Right ventricle myocardium inferior (tissue), 1 donor: ENCODE results near the gene HSF5. TPM values are rescaled to one million over a fixed set of nuclear protein-coding genes. Genes with fewer than 3 reads are reported as not detected.
"Not testable (repeated sequence)": the region's sequence is repeated elsewhere in the genome, so short reads cannot be mapped to it uniquely, and the experiment has no call there.

Experiments
- ATAC-seq: fragments of 200-7000 bp; cut with Tn5 transposase; one replicate; pipeline ENCODE4 v1.9.1; 2020; ENCODE audit warnings: mild to moderate bottlenecking, moderate library complexity
- DNase-seq: peaks from one replicate; pipeline ENCODE4 v3.0.0; 2021; ENCODE audit errors: missing footprints
- intact Hi-C: fragments of 100-400 bp; cut with DNase I; formaldehyde crosslinking; loops from one replicate; pipeline ENCODE4 v1.11.0; 2022
- total RNA-seq: library from RNA; stranded (reverse); fragmentation: NEBNext Ultra II Directional; extraction: Animal tissue kit (Norgen Biotek cat#: 25700); gene quantifications from one replicate; pipeline ENCODE4 v1.2.1, GENCODE V29; 2021
- donor health status: DM: no; HTN: yes; CAD: no; lungs with severe emphysema.

The HSF5 gene
- total RNA-seq, 1 donor from 2014 or later: not detected

- ATAC-seq: no peak
- intact Hi-C loops: no loop called here
Observed at GRCh38 chr17:58520843-58521430, 32.7 kb upstream of the HSF5 start.

DNA sequence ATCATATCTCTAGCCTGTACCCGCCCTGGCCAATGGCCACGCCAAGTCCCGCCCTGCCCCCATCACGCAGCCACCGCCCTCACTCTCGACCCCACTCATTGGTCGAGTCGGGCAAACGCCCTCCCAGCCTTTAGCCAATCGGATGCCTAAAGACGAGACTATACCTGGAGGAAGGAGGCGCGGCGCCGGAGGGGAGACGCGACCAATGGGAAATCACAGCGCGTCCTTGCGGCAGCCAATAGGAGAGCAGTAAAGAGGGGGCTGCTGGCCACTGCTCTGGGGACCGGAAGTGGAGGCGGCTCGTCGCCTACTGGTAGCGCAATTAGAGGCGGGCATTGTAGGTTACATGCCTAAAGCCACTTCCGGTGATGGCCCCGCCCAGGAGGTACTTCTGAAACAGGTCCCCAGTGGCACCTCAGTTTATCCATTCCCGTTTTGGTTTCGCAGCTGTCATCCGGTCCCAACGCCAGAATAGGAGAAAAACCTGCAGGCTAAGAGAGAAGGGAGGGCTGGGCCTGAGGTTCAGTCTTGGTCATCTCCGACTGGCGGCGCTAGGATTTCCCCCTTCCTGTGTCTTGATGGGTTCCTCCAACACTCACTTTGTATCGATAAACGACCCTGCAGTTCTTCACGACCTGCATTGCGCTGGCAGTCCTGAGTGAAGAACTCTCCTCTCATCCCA is 29.9 kb upstream of the HSF5 start:
- intact Hi-C loops: loop anchor here (1.0 to 10.0 kb wide), 7 partner anchors 59 to 639 kb away; partner anchors contain the start of genes PRR11, RAD51C, SKA2 and TEX14
- peak; percentile 100 for DNase-seq
- ATAC-seq: peak; percentile 92

More at GRCh38 chr17:58520843-58521430, 32.7 kb upstream of the HSF5 start:
- DNase-seq: no peak

DNA sequence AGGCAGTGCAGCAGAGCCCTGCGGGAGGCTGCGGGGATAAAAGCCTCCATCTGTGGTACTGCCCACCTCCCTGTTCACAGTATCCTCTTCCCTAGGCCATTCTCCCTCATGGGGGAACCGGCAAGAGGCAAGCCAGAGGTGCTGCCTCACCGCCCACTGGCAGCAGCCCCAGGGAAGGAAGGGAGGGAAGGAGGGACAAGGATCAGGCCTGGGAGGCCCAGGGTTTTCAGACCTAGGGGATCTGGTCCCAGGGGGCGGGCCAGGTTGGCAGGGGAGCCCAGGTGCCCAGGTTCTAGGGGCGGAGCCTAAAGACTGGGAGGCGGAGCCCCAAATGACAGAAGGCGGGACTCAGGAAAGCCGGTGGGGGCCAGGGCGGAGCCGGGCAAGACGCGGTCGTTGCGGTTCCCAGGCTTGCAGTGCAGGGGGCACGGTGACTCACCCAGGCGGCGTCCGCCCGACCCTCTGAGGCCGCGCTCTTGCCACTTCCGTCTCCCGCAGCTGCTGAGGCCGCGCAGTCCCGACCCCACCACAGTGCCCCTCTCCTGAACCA is 29.2 kb upstream of the HSF5 start:
- ATAC-seq: no peak
- DNase-seq: no peak
- intact Hi-C loops: loop anchor here (5.0 to 10.0 kb wide), 3 partner anchors 60 to 640 kb away; partner anchors contain the start of genes PRR11, SKA2 and TRIM37

DNA sequence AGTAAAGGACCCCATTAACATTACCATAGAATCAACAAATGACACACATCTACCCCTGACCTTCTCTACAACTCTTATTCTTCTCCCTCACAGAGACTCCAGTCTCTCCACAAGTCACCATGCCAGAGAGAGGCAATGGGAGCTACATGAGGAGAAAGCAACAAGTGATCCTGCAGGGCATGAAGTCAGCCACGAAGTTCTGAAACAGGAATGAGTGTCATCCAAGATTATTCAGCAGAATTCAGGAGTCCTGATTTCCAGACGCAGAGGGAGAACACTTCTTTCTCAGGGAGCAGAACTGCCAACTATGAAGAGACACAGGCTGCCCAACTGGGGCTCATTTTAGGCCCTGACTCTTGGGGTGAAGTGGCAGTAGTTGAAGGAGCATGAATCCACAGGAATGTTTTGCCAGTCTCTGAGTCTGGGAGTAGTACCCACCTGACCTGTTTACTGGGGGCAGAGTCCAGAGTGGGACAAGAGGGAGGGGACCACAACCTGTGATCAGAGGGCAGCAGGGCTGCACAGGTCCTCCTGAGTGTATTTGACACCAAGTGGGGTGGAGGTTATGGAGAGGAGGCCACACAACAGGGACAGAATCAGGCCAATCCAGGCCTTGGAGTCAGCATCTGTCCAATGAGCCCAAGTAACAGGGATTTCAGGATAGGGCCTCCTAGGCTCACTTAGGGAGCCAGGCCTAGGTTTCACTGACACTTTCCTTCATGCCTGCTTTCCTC is 28.6 kb upstream of the HSF5 start:
- ATAC-seq: no peak
- intact Hi-C loops: loop anchor here (5.0 to 10.0 kb wide), 3 partner anchors 60 to 640 kb away; partner anchors contain the start of genes PRR11, SKA2 and TRIM37
- no peak for DNase-seq

GRCh38 chr17:58515286-58515685 is 27.1 kb upstream of the HSF5 start:
- intact Hi-C loops: loop anchor here (5.0 to 10.0 kb wide), 3 partner anchors 62 to 642 kb away; partner anchors contain the start of genes PRR11, SKA2 and TRIM37

GRCh38 chr17:58514770-58515157 is 26.6 kb upstream of the HSF5 start:
- DNase-seq (no peak), ATAC-seq (no peak)
- intact Hi-C loops: loop anchor here (5.0 to 10.0 kb wide), 3 partner anchors 63 to 643 kb away; partner anchors contain the start of genes PRR11, SKA2 and TRIM37

More at GRCh38 chr17:58515286-58515685, 27.1 kb upstream of the HSF5 start:
- DNase-seq (no peak), ATAC-seq (no peak)

DNA sequence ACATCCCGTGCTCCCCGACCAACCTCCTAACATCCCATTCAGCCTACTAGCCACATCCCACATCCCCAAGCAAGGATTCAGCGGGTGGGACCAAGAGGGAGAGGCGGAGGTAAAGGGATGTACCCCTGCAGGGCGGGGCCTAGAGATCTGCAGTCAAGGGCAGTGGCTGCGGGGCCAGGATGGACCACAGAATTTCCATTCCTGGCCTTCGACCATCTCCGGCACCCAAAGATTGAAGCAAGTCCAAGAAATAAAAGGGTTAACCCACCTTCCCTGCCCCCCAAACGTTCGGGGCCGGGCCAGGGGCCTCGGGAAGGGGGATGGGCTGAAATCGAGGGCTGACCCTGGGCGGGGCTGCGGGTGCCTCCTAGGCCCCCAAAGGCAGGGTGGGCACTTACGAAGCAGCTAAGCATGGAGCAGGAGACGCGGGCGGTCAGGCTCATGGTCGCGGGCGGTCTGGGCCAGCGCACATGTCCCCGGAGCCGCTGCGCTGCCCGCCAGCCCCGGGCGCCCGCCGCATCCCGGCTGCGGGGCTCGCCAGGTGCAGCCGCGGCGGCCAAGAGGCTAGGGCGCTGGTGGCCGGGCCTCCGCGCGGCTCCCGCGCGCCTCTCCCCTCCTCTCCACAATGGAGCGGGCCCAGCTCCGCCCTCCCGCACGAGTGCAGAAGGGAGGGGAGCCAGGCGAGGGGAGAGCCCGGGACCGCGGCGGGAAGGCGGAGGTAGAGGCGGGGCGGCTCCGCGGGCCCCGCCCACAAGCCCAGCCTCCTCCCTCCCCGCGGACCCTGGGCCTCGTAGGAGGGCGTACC is 26.0 kb upstream of the HSF5 start, which contains the start of gene MTMR4:
Gene MTMR4, minus strand, starts transcription at position 674 of the 805 bp plus-strand sequence. Its CDS starts 231 bp downstream, at position 443.
- DNase-seq (peak; percentile 91), ATAC-seq (peak; percentile 56)
- intact Hi-C loops: loop anchor here (10.0 kb wide), 1 partner anchor 591 kb away; the partner anchor contains the start of gene TRIM37

GRCh38 chr17:58513267-58513964 is 25.2 kb upstream of the HSF5 start:
- intact Hi-C loops: loop anchor here (10.0 kb wide), 1 partner anchor 591 kb away; the partner anchor contains the start of gene TRIM37
- ATAC-seq (no peak), DNase-seq (no peak)

DNA sequence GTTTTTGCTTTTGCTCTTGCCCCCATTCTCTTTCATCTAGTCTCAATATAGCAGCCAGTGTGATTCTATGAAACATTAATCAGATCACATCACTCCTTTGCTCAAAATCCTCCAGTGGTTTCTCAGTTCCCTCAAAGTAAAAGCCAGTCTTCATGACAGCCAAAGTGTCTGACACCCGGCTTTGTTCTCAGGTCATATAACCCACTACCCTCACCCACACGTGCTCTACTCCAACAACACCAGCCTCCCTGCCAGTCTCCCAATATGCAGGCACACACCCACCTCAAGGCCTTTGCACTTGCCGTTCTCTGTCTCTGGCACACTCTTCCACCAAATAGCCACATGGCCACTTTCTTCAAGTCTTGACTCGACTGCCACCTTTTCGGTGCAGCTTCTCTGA is 21.9 kb upstream of the HSF5 start:
- no peak for DNase-seq
- ATAC-seq: no peak
- intact Hi-C loops: loop anchor here (10.0 kb wide), 1 partner anchor 595 kb away; the partner anchor contains the start of gene TRIM37

DNA sequence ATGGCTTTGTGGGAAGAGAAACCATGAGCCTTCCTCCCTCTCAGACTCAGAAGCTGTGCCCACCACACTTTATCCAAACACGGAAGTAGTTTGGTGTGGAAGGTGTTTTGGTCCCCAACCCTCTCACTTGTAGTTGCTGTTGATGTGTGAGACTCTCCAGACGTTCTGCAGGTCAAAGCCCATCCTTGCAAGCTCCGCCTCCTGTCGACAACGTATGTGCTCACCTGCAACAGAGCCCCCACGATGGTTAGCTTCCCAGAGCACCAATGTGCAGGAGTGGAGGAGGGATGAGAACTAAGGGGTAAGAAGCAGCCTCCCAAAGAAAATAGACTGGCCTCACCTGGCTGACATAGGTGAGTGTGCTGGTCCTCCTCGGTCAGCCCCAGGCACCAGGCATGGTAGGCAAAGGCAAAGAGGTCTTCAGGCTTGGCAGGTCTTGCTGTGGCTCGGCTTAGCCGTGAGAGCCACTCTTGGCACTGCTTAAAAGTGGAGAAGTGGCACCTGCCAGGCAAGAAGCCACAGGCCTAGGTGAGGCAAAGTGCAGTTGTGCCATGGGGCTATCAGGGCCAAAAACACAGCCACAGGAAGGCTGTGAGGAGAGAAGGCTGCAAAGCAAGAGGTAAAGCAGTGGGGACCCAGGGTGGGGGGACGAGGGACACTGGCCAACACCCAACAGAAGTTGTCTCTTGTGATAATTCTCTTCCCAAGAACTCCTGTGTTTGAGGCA is 20.3 kb upstream of the HSF5 start:
- ATAC-seq (no peak), DNase-seq (no peak)
- intact Hi-C loops: no loop called here

DNA sequence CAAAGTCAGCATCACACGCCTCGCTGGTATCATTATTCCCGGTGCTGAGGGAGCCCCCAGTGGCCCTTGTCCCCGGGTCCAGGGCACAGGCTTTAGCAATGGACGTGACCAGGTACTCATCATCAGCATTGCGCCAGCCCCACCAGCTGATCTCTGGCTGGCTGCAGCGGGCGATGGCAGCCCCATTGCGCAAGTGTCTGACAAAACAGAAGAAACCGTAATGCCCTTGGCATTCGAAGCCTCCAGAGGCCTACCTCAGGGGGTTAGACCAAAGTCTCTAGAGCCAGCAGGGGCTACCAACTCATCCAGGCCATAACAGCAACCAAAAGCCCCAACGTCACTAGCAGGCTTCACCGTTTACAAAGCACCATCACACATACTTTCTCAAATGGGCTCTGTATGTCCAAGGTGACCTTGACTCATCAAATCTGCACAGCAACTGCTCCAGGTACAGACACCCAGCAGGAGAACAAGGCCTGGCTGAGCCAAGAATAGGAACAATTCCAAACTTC is 19.0 kb upstream of the HSF5 start:
- ATAC-seq (no peak), DNase-seq (no peak)
- intact Hi-C loops: no loop called here

GRCh38 chr17:58506354-58507080 is 18.3 kb upstream of the HSF5 start:
- DNase-seq (no peak), ATAC-seq (no peak)
- intact Hi-C loops: no loop called here

GRCh38 chr17:58504826-58505351 is 16.7 kb upstream of the HSF5 start:
- intact Hi-C loops: no loop called here
- no peak for ATAC-seq
- DNase-seq: no peak

DNA sequence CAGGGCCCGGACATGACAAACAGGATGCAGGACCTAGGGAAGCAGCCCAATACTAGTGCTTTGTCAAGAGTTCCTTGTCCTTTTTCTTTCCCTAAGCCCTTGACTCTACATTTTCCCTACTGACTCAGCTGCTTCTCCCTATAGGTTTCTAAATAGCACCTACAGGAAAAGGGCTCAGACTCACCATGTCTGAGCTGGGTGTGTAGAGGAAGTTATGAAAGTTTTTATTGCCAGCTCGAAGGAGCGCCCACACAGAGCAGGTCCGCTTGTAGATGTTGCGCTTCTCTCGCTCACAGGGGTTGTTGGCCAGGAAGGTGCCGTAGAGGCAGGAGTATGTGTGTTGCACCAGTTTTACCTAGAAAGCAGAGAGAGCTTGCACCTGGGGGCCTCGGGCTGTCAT is 15.7 kb upstream of the HSF5 start:
- ATAC-seq: no peak
- intact Hi-C loops: no loop called here

DNA sequence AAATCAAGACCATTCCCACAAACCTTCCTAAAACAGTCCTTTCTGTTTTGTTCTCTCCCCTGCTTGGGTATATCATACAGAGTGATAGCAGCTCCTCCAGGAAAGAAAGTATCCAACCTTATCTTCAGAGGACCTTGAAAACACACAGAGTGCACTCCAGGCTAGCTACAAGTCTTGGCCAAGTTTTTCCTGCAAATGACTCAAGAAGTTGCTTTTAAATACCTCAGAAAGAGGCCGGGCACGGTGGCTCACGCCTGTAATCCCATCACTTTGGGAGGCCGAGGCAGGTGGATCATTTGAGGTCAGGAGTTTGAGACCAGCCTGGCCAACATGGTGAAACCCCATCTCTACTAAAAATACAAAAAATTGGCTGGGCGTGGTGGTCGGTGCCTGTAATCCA is 14.9 kb upstream of the HSF5 start:
- DNase-seq, intact Hi-C loops, ATAC-seq: not testable (repeated sequence)

More for the DNA sequence above, 15.7 kb upstream of the HSF5 start:
- DNase-seq: no peak

DNA sequence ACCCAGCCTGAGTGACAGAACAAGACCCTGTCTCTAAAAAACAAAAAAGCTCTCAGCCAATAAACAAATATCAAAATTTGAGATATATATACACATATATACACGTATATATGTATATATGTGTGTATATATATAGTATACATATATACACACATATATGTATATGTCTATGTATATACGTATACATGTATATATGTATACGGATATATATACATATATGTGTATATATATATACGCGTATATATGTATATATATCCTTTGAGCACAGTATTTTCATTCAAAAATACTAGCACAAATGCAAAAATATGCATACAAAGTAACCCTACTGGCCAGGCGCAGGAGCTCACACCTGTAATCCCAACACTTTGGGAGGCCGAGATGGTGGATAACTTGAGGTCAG is 13.2 kb upstream of the HSF5 start:
- intact Hi-C loops: no loop called here
- ATAC-seq (no peak), DNase-seq (no peak)
